Measurements from ENCODE around the gene TMEM51. TPM values are rescaled to one million over a fixed set of nuclear protein-coding genes. Genes with fewer than 3 reads are reported as not detected.
"Not testable (repeated sequence)": the region's sequence is repeated elsewhere in the genome, so short reads cannot be mapped to it uniquely, and the experiment has no call there.

TMEM51 gene
- total RNA-seq, 1 experiment from 2014 or later: 19.2 TPM

DNA sequence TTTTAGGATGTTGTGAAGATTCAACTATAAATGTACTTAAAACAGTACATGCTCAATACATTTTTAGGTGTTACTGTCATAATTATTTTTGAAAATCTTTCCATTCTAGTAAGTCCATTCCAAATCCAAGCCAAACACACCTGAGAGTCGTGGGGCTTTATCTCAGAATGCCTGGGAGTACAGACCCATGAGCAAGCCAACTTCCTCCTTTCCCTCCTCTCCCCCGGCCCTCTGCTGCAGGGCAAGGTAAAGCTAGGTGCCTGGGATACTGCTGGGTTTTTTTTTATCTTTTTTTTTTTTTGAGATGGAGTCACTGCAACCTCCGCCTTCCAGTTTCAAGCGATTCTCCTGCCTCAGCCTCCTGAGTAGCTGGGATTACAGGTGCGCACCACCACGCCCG is 16.5 kb downstream of the TMEM51 start:
- peaks cover 27% of the 10 kb centered on the region for H3K4me1 ChIP-seq (replicated peaks)
- 0 out of 2 replicates have a peak, but pooled peaks cover 2% of the 10 kb centered on the region for H3K36me3 ChIP-seq
- no peak overlapping the region for H3K4me3 ChIP-seq
- no peak for DNase-seq (ENCODE audit: low read depth in 1 of 2, low spot score in 2 of 2)
- no peak overlapping the region for H3K27ac ChIP-seq
- no peaks in the 10 kb centered on the region for H3K9me3 ChIP-seq (replicated peaks)
- no peaks in the 10 kb centered on the region for H3K27me3 ChIP-seq (replicated peaks)

DNA sequence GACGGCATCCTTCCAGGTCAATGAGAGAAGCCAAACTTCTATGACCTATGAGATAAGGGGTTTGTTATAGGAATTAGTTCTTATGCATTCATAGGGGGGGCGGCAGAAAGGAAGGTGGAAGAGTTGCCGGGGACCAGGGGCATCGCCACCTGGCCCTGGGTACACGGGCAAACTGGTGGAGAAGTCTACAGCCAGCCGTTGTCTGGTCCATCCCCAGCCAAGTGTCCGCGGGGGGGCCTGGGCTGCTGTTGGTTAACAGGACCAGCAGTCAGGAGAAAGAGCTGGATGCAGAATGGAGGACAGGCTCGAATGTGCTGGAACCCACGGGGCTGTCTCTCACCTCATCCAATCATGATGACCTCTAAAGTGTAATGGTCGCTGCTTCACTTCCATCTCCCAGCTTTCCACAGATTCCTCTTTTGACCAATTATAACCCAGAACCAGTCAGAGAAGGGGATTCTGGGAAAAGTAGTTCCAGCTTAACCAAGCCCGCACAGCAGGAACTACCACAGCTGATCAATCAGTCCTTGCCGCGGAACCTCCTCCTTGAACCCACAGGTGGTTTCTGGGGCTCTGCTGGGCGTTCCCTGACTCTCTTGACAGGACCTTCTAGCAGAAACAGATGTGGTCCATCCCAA is 17.8 kb downstream of the TMEM51 start:
- Histone ChIP-seq H3K27ac (no peak overlapping the region), H3K27me3 (replicated peaks) (no peaks in the 10 kb centered on the region)

DNA sequence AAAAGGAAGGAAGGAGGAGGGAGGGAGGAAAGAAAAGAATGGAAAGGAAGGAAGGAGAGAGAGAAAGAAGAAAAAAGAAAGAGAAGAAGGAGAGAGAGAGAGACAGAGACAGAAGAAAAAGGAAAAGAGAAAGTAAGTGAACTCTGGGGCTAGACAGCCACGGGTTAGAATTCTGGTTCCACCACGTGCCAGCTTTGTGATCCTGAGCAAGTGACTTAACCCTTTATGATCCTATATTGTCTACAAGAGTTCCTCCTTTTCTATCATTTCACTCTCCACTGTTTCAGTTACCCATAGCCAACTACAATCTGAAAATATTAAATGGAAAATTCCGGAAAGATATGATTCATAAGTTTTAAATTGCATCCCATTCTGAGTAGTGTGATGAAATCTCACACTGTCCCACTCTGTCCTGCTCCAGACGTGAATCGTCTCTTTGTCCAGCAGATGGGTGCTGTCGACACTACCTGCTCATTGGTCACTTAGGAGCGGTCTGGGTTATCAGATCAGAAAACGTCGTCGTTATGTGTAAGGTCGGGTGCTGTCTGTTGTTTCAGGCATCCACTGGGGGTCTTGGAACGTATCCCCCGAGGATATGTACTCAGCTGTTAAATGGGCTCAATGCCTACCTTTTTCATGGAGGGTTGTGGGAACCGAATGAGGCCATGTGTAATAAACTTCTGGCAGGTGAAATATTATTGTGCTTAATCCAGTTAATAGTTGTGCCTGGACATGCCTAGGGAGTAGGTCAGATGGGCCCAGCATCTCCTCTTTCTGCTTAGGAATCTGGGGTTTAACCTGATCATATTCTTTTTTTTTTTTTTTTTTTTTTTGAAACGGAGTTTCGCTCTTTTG is 19.1 kb downstream of the TMEM51 start:
- Histone ChIP-seq H3K9me3 (replicated peaks) (no peaks in the 10 kb centered on the region), H3K36me3 (0 out of 2 replicates have a peak, but pooled peaks cover 2% of the 10 kb centered on the region), H3K27me3 (replicated peaks) (no peaks in the 10 kb centered on the region), H3K4me1 (replicated peaks) (peaks cover 28% of the 10 kb centered on the region), H3K4me3 (no peak overlapping the region), H3K27ac (no peak overlapping the region)
- no peak for DNase-seq (ENCODE audit: low read depth in 1 of 2, low spot score in 2 of 2)

More for the DNA sequence above, 17.8 kb downstream of the TMEM51 start:
- no peak for DNase-seq (ENCODE audit: low read depth in 1 of 2, low spot score in 2 of 2)
- H3K4me3 ChIP-seq: no peak overlapping the region
- 0 out of 2 replicates have a peak, but pooled peaks cover 2% of the 10 kb centered on the region for H3K36me3 ChIP-seq
- peaks cover 27% of the 10 kb centered on the region for H3K4me1 ChIP-seq (replicated peaks)
- no peaks in the 10 kb centered on the region for H3K9me3 ChIP-seq (replicated peaks)

DNA sequence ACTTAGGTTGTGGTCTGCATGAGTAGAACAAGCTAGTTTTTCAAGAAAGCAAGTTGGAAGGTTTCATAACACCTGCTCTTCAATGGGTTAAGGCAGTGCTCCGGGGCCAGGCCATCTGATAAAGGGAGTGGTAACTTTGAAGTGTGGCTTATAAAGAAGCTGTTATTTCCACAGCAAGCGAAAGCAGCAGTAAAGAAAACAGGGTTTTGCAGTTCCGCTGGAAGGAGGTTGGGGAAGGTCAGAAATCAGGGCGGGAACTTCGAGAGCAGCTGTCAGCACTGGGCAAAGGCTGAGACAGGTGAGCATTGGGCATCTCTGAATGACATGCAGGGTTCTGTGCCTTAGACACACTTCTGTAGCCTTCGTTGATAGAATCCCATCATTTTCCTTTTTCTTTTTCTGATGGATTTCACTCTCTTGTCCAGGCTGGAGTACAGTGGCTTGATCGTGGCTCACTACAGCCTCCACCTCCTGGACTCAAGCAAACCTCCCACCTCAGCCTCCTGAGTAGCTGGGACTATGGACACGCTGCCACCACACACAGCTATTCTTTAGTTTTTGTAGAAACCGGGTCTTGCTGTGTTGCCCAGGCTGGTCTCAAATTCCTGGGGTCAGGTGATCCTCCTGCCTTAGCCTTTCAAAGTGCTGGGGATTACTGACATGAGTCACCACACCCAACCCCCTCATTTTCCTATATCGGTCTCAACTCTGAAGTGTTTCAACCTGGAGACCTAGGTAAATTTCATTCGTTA is 20.5 kb downstream of the TMEM51 start:
- 0 out of 2 replicates have a peak, but pooled peaks cover 2% of the 10 kb centered on the region for H3K36me3 ChIP-seq
- H3K27me3 ChIP-seq (replicated peaks): no peaks in the 10 kb centered on the region
- DNase-seq (ENCODE audit: low read depth in 1 of 2, low spot score in 2 of 2): no peak
- H3K4me3 ChIP-seq: no peak overlapping the region
- H3K9me3 ChIP-seq (replicated peaks): no peaks in the 10 kb centered on the region
- no peak overlapping the region for H3K27ac ChIP-seq
- peaks cover 28% of the 10 kb centered on the region for H3K4me1 ChIP-seq (replicated peaks)

DNA sequence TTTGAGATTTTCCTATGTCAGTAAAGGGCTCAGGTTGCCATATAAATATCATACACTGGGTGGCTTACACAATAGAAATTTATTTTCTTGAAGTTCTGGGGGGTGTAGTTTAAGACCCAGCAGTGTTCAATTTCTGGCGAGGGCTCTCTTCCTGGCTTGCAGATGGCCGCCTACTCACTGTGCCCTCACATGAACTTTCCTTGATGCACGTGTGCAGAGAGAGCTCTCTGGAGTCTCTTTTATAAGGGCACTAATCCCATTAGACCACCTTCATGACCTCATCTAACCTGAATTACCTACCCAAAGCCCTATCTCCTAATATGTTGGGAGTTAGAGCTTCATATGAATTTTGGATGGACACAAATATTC is 21.1 kb downstream of the TMEM51 start:
- no peaks in the 10 kb centered on the region for H3K9me3 ChIP-seq (replicated peaks)
- DNase-seq (ENCODE audit: low read depth in 1 of 2, low spot score in 2 of 2): no peak
- H3K36me3 ChIP-seq: 0 out of 2 replicates have a peak, but pooled peaks cover 2% of the 10 kb centered on the region
- H3K4me1 ChIP-seq (replicated peaks): peaks cover 32% of the 10 kb centered on the region
- H3K27ac ChIP-seq: no peak overlapping the region
- H3K27me3 ChIP-seq (replicated peaks): no peaks in the 10 kb centered on the region
- H3K4me3 ChIP-seq: no peak overlapping the region

DNA sequence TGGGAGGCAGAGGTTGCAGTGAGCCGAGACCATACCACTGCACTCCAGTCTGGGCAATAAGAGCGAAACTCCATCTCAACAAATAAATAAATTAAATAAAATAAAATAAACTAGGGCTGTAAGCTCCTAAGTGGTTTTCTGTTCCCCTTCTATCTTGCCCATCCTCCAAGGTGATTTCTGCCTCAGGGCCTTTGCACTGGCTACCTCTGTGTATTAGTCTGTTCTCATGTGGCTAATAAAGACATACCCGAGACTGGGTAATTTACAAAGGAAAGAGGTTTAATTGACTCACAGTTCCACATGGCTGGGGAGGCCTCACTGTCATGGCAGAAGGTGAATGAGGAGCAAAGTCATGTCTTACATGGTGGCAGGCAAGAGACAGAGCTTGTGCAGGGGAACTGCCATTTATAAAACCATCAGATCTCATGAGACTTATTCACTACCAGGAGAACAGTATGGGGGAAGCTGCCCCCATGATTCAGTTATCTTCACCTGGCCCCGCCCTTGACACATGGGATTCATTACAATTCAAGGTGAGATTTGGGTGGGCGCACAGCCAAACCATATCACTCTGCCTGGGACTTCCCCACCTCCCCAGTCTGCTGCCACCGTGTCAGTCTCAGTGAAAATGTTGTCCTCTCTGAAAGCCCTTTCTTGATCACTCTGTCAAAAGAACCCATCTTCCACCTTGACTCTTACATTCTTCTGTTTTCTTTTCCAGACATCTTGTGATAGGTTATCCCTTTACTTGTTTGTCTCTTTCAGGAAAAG is 22.0 kb downstream of the TMEM51 start:
- not testable (repeated sequence) for H3K36me3 ChIP-seq; H3K9me3 ChIP-seq (replicated peaks)
- peaks cover 40% of the 10 kb centered on the region for H3K4me1 ChIP-seq (replicated peaks)

DNA sequence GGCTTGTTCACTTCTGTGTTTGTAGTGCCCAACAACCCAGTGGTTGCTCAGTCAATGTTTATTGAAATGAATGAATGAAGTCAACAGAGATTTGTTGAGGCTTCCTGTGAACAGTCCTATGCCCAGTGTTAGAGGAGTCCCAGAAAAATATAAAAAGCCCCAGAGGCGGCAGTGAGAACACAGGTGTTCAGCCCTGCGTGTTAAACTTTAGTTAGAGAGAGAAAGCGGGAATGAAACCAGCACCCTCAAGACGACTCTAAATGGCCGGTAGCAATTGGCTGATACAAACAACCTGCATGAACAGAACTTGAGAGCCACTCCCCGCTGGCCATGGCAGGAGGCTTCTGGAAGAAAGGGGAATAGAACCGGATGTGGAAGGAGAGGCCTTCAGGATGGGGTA is 22.6 kb downstream of the TMEM51 start:
- H3K4me1 ChIP-seq (replicated peaks): peaks cover 40% of the 10 kb centered on the region
- H3K27ac ChIP-seq: no peak overlapping the region
- 0 out of 2 replicates have a peak, but pooled peaks cover 2% of the 10 kb centered on the region for H3K36me3 ChIP-seq
- DNase-seq (ENCODE audit: low read depth in 1 of 2, low spot score in 2 of 2): no peak
- no peaks in the 10 kb centered on the region for H3K9me3 ChIP-seq (replicated peaks)
- no peaks in the 10 kb centered on the region for H3K27me3 ChIP-seq (replicated peaks)
- no peak overlapping the region for H3K4me3 ChIP-seq

More for the DNA sequence above, 22.0 kb downstream of the TMEM51 start:
- H3K27ac ChIP-seq; H3K27me3 ChIP-seq (replicated peaks); DNase-seq (ENCODE audit: low read depth in 1 of 2, low spot score in 2 of 2); H3K4me3 ChIP-seq: not testable (repeated sequence)

DNA sequence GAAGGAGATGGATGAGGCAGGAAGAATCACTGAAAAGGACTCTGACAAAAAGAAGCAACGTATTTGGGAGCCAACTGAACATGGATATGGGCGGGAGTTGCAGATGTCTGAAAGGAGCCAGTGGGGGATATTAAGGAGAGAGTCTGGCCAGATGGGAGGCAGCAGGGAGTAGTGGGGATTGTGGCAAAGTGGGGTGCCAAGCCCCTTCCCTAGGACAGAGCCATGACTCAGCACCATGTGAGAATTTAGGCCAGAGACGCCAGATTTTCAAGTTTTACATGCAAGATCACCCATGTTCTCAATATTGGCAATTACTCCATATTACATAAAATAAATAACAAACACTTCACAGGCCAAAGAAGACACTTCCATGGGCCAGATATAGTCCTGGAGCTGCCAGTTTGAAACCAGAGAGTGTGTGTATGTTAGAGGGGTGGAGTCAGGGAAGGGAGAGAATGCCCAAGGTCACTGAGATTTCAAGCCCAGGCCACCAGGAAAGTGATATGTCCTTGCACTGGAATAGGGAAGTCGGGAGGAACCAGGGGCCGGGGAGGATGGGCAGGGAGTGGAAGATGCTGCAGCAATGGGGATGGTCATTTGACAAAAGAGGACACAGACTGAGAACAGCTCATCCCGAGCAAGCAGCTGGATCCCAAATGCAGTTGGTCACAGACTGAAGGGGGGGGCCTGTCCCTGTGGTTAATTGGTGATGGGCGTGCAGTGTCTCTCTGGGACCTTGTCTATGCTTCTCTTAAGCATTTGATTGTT is 23.5 kb downstream of the TMEM51 start:
- Histone ChIP-seq H3K9me3 (replicated peaks) (no peaks in the 10 kb centered on the region), H3K4me1 (replicated peaks) (peaks cover 37% of the 10 kb centered on the region), H3K27ac (no peak overlapping the region), H3K27me3 (replicated peaks) (no peaks in the 10 kb centered on the region), H3K4me3 (no peak overlapping the region), H3K36me3 (0 out of 2 replicates have a peak, but pooled peaks cover 2% of the 10 kb centered on the region)
- DNase-seq (ENCODE audit: low read depth in 1 of 2, low spot score in 2 of 2): no peak

DNA sequence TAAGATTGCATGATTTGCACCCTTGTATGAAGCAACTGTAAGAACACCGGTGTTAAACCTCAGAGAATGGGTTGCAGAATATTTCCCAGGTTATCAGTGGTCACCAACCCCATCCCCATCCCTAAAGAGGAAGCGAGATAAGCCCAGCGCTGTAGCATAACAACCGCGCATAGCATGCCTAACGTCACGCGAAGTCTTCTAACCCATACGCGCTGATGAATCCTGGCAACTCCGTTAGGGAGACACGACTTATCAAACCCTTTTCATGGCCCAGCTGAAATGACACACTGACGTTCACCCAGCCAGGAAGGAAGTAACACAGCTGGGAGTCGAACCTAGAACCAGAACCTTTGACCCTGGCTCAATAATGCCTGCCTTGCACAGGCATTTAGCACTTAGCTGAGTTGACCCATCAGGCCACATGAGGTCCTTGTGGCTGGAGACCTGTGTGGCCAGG is 24.2 kb downstream of the TMEM51 start:
- DNase-seq (ENCODE audit: low read depth in 1 of 2, low spot score in 2 of 2): no peak
- Histone ChIP-seq H3K27ac (no peak overlapping the region), H3K36me3 (0 out of 2 replicates have a peak, but pooled peaks cover 2% of the 10 kb centered on the region), H3K9me3 (replicated peaks) (no peaks in the 10 kb centered on the region), H3K4me1 (replicated peaks) (peaks cover 33% of the 10 kb centered on the region), H3K27me3 (replicated peaks) (no peaks in the 10 kb centered on the region), H3K4me3 (no peak overlapping the region)

DNA sequence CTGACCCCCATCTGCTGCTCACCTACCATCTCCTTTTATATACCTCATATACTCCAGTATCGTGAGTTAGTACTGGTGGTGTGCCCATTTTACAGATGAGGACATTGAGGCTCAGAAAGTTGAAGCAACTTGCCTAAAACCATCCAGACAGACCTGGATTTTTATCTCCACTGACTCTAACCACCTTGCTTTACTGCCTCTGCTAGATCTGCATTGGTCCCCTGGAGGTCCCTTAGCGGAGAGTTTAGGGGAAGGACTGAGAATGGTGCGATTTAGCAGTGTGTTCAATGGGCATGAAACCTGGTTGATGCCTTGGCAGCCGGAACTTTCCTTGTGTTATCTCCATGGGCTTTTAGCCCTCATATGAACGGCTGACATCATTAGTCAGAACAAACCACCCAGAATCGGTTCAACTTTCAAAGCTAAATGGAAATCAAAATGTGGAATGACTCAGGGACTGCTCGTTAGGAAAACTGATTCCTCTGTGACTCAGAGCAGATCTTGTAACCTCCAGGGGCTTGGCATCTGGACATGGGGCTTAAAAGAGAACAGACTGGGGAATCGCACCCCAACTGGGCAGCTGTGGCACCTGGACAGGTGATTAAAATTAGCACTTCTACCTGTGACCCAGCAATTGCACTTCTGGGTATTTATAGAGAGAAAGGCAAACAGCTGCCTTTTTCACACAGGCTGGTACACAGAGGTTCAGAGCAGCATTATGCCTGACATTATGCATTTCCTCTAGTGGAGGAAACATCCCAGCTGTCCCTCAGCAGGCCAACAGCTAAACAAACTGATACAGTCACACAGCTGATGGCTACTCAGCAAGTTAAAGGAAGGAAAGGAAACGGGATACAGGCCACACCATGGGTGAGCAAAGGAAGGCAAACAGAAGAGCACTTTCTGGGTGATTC is 25.3 kb downstream of the TMEM51 start:
- no peaks in the 10 kb centered on the region for H3K27me3 ChIP-seq (replicated peaks)
- DNase-seq (ENCODE audit: low read depth in 1 of 2, low spot score in 2 of 2): peak; percentile 68 to 91
- H3K9me3 ChIP-seq (replicated peaks): no peaks in the 10 kb centered on the region
- H3K4me1 ChIP-seq (replicated peaks): peaks cover 32% of the 10 kb centered on the region
- peak overlapping the region; percentile 74 for H3K27ac ChIP-seq
- no peak overlapping the region for H3K4me3 ChIP-seq
- 0 out of 2 replicates have a peak, but pooled peaks cover under 1% of the 10 kb centered on the region for H3K36me3 ChIP-seq

DNA sequence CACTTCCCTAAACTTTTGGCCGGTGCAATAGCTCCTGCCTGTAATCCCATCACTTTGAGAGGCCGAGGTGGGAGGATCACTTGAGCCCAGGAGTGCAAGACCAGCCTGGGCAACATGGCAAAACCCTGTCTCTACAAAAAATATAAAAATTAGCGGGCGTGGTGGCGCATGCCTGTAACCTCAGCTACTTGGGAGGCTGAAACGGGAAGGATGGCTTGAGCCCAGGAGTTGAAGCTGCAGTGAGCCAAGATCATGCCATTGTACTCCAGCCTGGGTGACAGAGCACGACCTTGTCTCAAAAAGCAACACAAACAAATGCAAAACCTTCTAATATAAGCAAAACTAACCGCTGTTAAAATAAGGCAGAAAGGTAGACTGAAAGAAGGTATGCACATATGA is 25.9 kb downstream of the TMEM51 start:
- no peak overlapping the region for H3K4me3 ChIP-seq
- DNase-seq (ENCODE audit: low read depth in 1 of 2, low spot score in 2 of 2): no peak
- peak overlapping the region; percentile 74 for H3K27ac ChIP-seq
- no peaks in the 10 kb centered on the region for H3K9me3 ChIP-seq (replicated peaks)
- H3K36me3 ChIP-seq: no peaks in the 10 kb centered on the region
- no peaks in the 10 kb centered on the region for H3K27me3 ChIP-seq (replicated peaks)
- H3K4me1 ChIP-seq (replicated peaks): peaks cover 32% of the 10 kb centered on the region

DNA sequence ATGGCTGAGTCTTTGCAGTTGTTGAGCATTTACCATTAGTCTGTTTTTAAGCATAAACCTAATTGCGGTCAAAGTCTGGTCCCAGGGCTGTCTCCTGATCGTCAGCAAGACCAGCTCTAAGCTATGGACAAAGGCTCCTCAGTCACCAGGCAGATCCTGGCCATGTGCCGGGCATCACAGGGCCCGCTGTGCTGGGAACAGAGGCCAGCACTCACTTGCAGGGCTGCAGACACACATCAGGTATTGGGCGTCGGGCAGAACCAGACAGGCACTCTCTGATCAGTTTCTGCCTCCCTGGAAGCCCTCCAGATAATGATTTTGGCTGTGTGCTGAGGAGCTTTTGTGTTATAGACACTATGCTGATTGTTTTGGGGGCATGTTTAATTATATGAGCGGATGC is 26.6 kb downstream of the TMEM51 start:
- no peaks in the 10 kb centered on the region for H3K9me3 ChIP-seq (replicated peaks)
- no peaks in the 10 kb centered on the region for H3K36me3 ChIP-seq
- no peak overlapping the region for H3K27ac ChIP-seq
- H3K4me1 ChIP-seq (replicated peaks): peaks cover 32% of the 10 kb centered on the region
- H3K4me3 ChIP-seq: no peak overlapping the region
- no peak for DNase-seq (ENCODE audit: low read depth in 1 of 2, low spot score in 2 of 2)
- no peaks in the 10 kb centered on the region for H3K27me3 ChIP-seq (replicated peaks)
